ENCODE data around the gene ICOSLG.
"Not testable (repeated sequence)": the region's sequence is repeated elsewhere in the genome, so short reads cannot be mapped to it uniquely, and the experiment has no call there.

Gene ICOSLG

DNA sequence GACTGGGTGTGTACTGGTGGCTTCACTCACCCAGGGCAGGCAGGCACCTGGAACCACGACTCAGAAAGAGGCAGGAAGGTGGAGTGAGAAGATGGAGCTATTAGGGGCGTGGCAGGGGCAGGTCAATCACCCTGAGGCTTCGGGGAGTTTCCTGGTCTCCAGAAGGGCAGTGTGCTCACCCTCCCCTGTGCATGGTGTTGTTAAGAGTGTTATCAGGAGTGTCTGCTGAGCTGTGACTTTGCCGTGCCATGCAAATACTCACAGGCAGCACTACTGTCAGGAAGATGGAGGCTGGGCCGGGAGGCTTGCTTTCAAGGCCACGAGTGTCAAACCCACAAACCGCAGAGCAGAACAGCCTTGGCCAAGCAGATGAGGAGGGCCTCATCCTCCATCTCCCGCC is 22.3 kb downstream of the ICOSLG start:
- not testable (repeated sequence) for H3K9me3 ChIP-seq (ENCODE audit: insufficient read depth, low read length, severe bottlenecking); H4K20me1 ChIP-seq (ENCODE audit: insufficient read depth, low read length); H3K27ac ChIP-seq (ENCODE audit: low read length); H3K4me2 ChIP-seq (ENCODE audit: insufficient read depth, low read length); H3K79me2 ChIP-seq (ENCODE audit: insufficient read depth, low read length); DNase-seq; H3K9ac ChIP-seq (ENCODE audit: low read depth, low read length); H3K27me3 ChIP-seq (ENCODE audit: insufficient read depth, low read length, poor library complexity); H3K4me1 ChIP-seq (ENCODE audit: insufficient read depth, low read length); H3K36me3 ChIP-seq (ENCODE audit: insufficient read depth, low read length); ATAC-seq (ENCODE audit: insufficient read depth, low read depth); H2AFZ ChIP-seq (ENCODE audit: low read depth, low read length); H3K4me3 ChIP-seq (ENCODE audit: low read depth in 1 of 2, low read length in 2 of 2)

DNA sequence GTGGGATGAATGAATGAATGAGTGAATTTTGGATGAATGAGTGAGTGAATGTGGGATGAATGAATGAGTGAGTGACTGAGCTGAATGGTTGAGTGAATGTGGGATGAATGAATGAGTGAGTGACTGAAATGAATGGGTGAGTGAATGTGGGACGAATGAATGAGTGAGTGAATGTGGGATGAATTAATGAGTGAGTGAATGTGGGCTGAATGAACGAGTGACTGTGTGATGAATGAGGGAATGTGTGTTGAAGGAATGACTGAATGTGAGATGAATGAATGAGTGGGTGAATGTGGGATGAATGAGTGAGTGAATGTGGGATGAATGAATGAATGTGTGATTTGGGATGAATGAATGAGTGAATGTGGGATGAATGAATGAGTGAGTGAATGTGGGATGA is 28.8 kb downstream of the ICOSLG start:
- not testable (repeated sequence) for H2AFZ ChIP-seq (ENCODE audit: low read depth, low read length); H3K36me3 ChIP-seq (ENCODE audit: insufficient read depth, low read length); H3K4me2 ChIP-seq (ENCODE audit: insufficient read depth, low read length); H3K27ac ChIP-seq (ENCODE audit: low read length); ATAC-seq (ENCODE audit: insufficient read depth, low read depth); H3K27me3 ChIP-seq (ENCODE audit: insufficient read depth, low read length, poor library complexity); DNase-seq; H4K20me1 ChIP-seq (ENCODE audit: insufficient read depth, low read length); H3K79me2 ChIP-seq (ENCODE audit: insufficient read depth, low read length); H3K4me1 ChIP-seq (ENCODE audit: insufficient read depth, low read length); H3K4me3 ChIP-seq (ENCODE audit: low read depth in 1 of 2, low read length in 2 of 2); H3K9me3 ChIP-seq (ENCODE audit: insufficient read depth, low read length, severe bottlenecking); H3K9ac ChIP-seq (ENCODE audit: low read depth, low read length)

DNA sequence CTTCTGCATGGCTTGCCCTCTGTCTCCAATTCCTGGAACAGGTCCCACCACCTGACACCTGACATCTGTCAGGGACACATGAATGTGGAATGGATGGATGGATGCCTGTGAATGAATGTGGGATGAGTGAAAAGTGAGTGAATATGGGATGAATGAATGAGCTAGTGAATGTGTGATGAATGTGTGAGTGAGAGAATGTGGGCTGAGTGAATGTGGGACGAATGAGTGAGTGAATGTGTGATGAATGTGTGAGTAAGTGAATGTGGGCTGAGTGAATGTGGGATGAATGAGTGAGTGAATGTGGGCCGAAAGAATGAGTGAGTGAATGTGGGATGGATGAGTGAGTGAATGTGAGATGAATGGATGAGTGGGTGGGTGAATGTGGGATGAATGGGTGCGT is 29.2 kb downstream of the ICOSLG start:
- H3K27ac ChIP-seq (ENCODE audit: low read length); H3K79me2 ChIP-seq (ENCODE audit: insufficient read depth, low read length); DNase-seq; H2AFZ ChIP-seq (ENCODE audit: low read depth, low read length); H3K36me3 ChIP-seq (ENCODE audit: insufficient read depth, low read length); H4K20me1 ChIP-seq (ENCODE audit: insufficient read depth, low read length); H3K4me3 ChIP-seq (ENCODE audit: low read depth in 1 of 2, low read length in 2 of 2); H3K9ac ChIP-seq (ENCODE audit: low read depth, low read length); H3K9me3 ChIP-seq (ENCODE audit: insufficient read depth, low read length, severe bottlenecking); ATAC-seq (ENCODE audit: insufficient read depth, low read depth); H3K4me2 ChIP-seq (ENCODE audit: insufficient read depth, low read length); H3K27me3 ChIP-seq (ENCODE audit: insufficient read depth, low read length, poor library complexity); H3K4me1 ChIP-seq (ENCODE audit: insufficient read depth, low read length): not testable (repeated sequence)

DNA sequence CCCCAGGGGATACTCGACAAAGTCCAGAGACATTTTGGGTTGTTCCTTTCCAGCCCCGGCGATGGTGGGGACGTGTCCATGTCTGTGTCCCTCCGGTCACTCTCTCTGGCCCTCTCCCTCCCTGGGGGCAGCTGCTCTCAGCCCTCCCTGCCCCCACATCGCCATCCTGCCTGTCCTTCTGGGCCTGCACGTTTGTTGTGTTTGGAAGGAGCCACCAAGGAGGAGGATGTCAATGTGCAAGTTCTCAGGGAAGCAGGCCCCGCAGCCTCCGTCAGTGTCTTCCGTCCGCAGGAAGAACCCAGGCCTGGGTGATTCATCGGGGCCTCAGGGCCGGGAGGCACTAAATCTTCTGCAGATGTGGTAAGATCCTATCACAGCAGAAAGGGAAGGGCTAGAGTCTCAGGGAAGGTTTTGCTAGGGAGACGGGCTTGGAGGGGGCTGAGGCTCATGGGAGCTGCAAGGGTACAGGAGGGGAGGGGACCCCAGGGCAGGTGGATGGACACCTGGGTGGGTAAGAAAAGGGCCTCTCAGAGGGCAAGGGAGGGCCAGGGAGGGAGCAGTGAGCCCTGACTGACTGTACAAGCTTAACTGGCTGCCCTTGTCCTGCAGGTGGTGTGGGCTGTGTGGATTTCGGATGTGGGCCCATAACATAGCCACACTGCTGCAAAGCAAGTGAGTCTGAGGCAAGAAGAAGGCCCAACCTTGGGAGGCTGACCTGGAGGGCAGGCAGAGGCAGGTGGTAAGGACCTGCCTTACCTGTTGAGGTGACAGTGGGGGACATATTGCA is 32.7 kb downstream of the ICOSLG start:
- not testable (repeated sequence) for H3K4me3 ChIP-seq (ENCODE audit: low read depth in 1 of 2, low read length in 2 of 2); H3K9ac ChIP-seq (ENCODE audit: low read depth, low read length); H3K36me3 ChIP-seq (ENCODE audit: insufficient read depth, low read length); H3K27ac ChIP-seq (ENCODE audit: low read length); H2AFZ ChIP-seq (ENCODE audit: low read depth, low read length); ATAC-seq (ENCODE audit: insufficient read depth, low read depth); H4K20me1 ChIP-seq (ENCODE audit: insufficient read depth, low read length); H3K4me1 ChIP-seq (ENCODE audit: insufficient read depth, low read length); H3K9me3 ChIP-seq (ENCODE audit: insufficient read depth, low read length, severe bottlenecking); H3K79me2 ChIP-seq (ENCODE audit: insufficient read depth, low read length); DNase-seq; H3K4me2 ChIP-seq (ENCODE audit: insufficient read depth, low read length); H3K27me3 ChIP-seq (ENCODE audit: insufficient read depth, low read length, poor library complexity)

DNA sequence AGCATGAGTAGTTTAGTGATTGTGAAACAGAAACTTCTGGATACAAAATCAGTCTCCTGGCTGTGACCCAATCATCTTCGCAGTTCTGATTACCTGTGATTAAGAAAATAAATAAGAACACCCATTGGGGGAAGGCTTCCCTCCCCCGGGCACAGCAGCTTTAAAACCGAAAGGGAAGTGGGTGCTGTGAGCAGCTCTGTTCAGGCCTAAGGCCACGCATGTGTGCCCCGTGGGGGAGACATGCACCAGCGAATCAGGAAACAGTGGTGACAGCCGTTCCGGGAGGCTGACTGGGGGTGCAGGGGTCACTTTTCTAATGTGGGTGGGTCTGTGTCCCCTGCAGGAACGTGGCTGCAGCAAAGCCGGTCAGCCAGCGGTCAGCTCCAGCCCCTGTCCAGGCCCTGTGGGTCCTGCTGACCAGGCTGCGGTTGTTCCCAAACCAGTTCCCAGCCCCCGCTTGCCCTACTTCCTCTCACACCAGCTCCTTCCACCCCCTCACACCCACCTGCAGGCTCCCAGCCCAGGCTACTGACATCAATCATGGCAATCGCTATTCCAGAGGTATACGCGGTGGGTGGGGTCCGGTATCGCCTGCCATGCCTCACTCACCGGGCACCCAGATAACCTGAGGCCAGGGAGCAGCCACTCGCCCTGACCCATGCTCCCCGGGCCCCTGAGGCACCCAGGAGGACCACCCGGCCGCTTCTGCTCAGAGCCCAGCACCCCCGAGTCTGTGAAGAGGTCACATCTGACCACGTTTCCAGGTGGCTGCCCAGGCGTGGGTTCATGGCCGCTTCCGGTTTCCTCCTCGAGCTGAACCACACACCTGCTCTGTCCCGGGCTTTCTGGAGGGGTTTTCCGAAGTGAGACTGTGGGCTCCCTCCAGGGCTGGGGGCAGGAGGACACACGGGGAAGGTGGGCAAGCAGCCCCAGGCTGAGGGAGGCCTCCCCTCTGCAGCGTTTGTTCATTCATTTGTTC is 33.8 kb downstream of the ICOSLG start:
- H3K9me3 ChIP-seq (ENCODE audit: insufficient read depth, low read length, severe bottlenecking); H3K4me3 ChIP-seq (ENCODE audit: low read depth in 1 of 2, low read length in 2 of 2); H3K4me1 ChIP-seq (ENCODE audit: insufficient read depth, low read length); H2AFZ ChIP-seq (ENCODE audit: low read depth, low read length); H4K20me1 ChIP-seq (ENCODE audit: insufficient read depth, low read length); H3K36me3 ChIP-seq (ENCODE audit: insufficient read depth, low read length); H3K27ac ChIP-seq (ENCODE audit: low read length); ATAC-seq (ENCODE audit: insufficient read depth, low read depth); DNase-seq; H3K27me3 ChIP-seq (ENCODE audit: insufficient read depth, low read length, poor library complexity); H3K79me2 ChIP-seq (ENCODE audit: insufficient read depth, low read length); H3K9ac ChIP-seq (ENCODE audit: low read depth, low read length); H3K4me2 ChIP-seq (ENCODE audit: insufficient read depth, low read length): not testable (repeated sequence)

DNA sequence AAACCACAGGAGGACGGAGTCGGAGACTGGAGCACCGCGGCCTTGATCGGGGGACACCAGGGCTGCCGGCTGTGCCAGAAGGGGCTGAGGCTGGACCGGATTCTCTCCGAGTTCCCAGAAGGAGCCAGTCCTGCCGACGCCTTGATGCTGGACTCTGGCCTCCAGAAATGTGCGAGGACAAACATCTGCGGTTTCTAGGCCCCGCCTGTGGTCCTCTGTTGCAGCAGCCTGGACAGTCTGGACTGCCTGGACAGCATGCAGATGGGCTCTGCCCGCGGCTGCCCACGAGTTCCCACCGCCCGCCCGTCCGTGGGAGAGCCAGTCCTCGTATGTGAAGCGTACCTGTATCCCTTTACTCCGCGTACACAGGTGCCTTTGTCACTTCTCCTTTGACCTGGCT is 34.6 kb downstream of the ICOSLG start:
- not testable (repeated sequence) for H3K9me3 ChIP-seq (ENCODE audit: insufficient read depth, low read length, severe bottlenecking); H3K79me2 ChIP-seq (ENCODE audit: insufficient read depth, low read length); H2AFZ ChIP-seq (ENCODE audit: low read depth, low read length); H4K20me1 ChIP-seq (ENCODE audit: insufficient read depth, low read length); H3K36me3 ChIP-seq (ENCODE audit: insufficient read depth, low read length); H3K27me3 ChIP-seq (ENCODE audit: insufficient read depth, low read length, poor library complexity); H3K4me3 ChIP-seq (ENCODE audit: low read depth in 1 of 2, low read length in 2 of 2); H3K4me2 ChIP-seq (ENCODE audit: insufficient read depth, low read length); H3K9ac ChIP-seq (ENCODE audit: low read depth, low read length); DNase-seq; H3K27ac ChIP-seq (ENCODE audit: low read length); ATAC-seq (ENCODE audit: insufficient read depth, low read depth); H3K4me1 ChIP-seq (ENCODE audit: insufficient read depth, low read length)

DNA sequence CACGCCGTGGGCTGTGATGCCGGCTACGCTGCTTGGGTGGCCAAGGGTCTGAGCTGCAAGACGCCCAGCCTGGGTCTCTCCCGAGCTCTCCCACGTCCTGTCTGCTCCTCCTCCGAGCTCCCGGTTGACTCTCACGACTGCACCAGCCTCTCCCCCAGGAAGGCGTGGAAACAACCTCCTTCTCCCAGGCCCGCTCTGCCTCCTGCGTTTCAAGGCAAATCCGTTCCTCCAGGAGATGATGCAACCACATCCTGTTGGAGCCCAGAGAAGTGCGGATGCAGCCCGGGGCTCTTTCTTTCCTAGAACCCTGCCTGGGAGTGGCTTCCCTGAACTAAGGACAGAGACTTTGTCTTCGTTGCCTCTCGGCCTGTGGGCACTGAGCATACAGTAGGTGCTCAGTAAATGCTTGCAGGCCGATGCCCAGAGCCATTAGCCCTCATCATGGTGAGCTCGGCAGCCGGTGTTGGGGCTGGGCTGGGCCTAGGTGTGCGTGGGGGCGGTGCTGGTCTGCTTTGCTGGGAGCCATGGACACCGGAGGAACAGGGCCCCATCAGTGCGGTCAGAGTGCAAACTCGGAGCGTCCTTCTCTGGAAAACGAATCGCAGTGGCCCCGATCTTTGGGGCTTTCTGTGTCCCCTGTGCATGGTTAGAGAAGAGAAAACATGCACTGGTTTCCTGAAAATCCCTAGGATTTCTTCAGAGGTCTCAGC is 38.0 kb downstream of the ICOSLG start:
- H3K4me2 ChIP-seq (ENCODE audit: insufficient read depth, low read length); H3K36me3 ChIP-seq (ENCODE audit: insufficient read depth, low read length); H3K9ac ChIP-seq (ENCODE audit: low read depth, low read length); ATAC-seq (ENCODE audit: insufficient read depth, low read depth); H3K79me2 ChIP-seq (ENCODE audit: insufficient read depth, low read length); H3K9me3 ChIP-seq (ENCODE audit: insufficient read depth, low read length, severe bottlenecking); H3K4me1 ChIP-seq (ENCODE audit: insufficient read depth, low read length); H3K4me3 ChIP-seq (ENCODE audit: low read depth in 1 of 2, low read length in 2 of 2); H3K27me3 ChIP-seq (ENCODE audit: insufficient read depth, low read length, poor library complexity); DNase-seq; H2AFZ ChIP-seq (ENCODE audit: low read depth, low read length); H4K20me1 ChIP-seq (ENCODE audit: insufficient read depth, low read length); H3K27ac ChIP-seq (ENCODE audit: low read length): not testable (repeated sequence)

Measured in DND-41 (cell line).